Astrocyte (in vitro differentiated cells and primary cell): ENCODE measurements around the gene NEAT1.

Experiments used
- CTCF ChIP-seq: IDR thresholded peaks from 2 replicates; pipeline ENCODE4 v1.5.1; 2011; ENCODE audit warnings: low read depth, mild to moderate bottlenecking, inconsistent platforms, low read length, moderate library complexity; ENCODE audit not compliant: insufficient read depth
- EZH2 ChIP-seq: IDR thresholded peaks from 2 replicates; pipeline ENCODE4 v1.6.1; 2012; ENCODE audit warnings: mild to moderate bottlenecking, low read length, inconsistent platforms; ENCODE audit not compliant: insufficient read depth

GRCh38 chr11:65479184-65480145, 56.9 kb downstream of the NEAT1 start:
- peak; percentile 33 for TF ChIP-seq CTCF
- no peak for TF ChIP-seq EZH2
